ENCODE results near the gene ATE1.

The ATE1 gene

GRCh38 chr10:121889212-121889611, 38.6 kb downstream of the ATE1 start:
- TF ChIP-seq CTCF (IDR thresholded peaks at IDR 0.05; ENCODE audit: borderline replicate concordance, extremely low read depth, low read length, poor library complexity, severe bottlenecking), result no peak
- no peak for TF ChIP-seq EZH2 (IDR thresholded peaks at IDR 0.05; ENCODE audit: borderline replicate concordance, low read depth, low read length, severe bottlenecking)
- Histone ChIP-seq H3K4me1 (ENCODE audit: insufficient read depth, low read length) (no peaks in the 10 kb centered on the region), H3K4me3 (ENCODE audit: low read depth in 1 of 2, low read length in 2 of 2) (no peak overlapping the region), H3K9ac (ENCODE audit: low read depth, low read length) (no peak overlapping the region), H3K79me2 (ENCODE audit: insufficient read depth, low read length) (no peaks in the 10 kb centered on the region), H3K4me2 (ENCODE audit: insufficient read depth, low read length) (no peak overlapping the region), H3K36me3 (ENCODE audit: insufficient read depth, low read length) (peaks cover 45% of the 10 kb centered on the region), H2AFZ (ENCODE audit: low read depth, low read length) (no peak overlapping the region), H3K27ac (ENCODE audit: low read length) (no peak overlapping the region), H3K27me3 (ENCODE audit: insufficient read depth, low read length, poor library complexity) (no peaks in the 10 kb centered on the region), H3K9me3 (ENCODE audit: insufficient read depth, low read length, severe bottlenecking) (no peaks in the 10 kb centered on the region), H4K20me1 (ENCODE audit: insufficient read depth, low read length) (no peaks in the 10 kb centered on the region)
- DNase-seq (no peak), ATAC-seq (ENCODE audit: insufficient read depth, low read depth) (no peak)

- Histone ChIP-seq H4K20me1 (ENCODE audit: insufficient read depth, low read length) (no peaks in the 10 kb centered on the region), H3K36me3 (ENCODE audit: insufficient read depth, low read length) (peaks cover 46% of the 10 kb centered on the region), H3K4me3 (ENCODE audit: low read depth in 1 of 2, low read length in 2 of 2) (no peak overlapping the region), H3K9ac (ENCODE audit: low read depth, low read length) (no peak overlapping the region), H3K4me2 (ENCODE audit: insufficient read depth, low read length) (no peak overlapping the region), H2AFZ (ENCODE audit: low read depth, low read length) (no peak overlapping the region), H3K9me3 (ENCODE audit: insufficient read depth, low read length, severe bottlenecking) (no peaks in the 10 kb centered on the region), H3K79me2 (ENCODE audit: insufficient read depth, low read length) (no peaks in the 10 kb centered on the region), H3K27me3 (ENCODE audit: insufficient read depth, low read length, poor library complexity) (no peaks in the 10 kb centered on the region), H3K27ac (ENCODE audit: low read length) (no peak overlapping the region), H3K4me1 (ENCODE audit: insufficient read depth, low read length) (no peaks in the 10 kb centered on the region)
- ATAC-seq (ENCODE audit: insufficient read depth, low read depth), result peak; percentile 90
- peak; percentile 62 for DNase-seq
- no peak for TF ChIP-seq EZH2 (IDR thresholded peaks at IDR 0.05; ENCODE audit: borderline replicate concordance, low read depth, low read length, severe bottlenecking)
- peak; percentile 81 for TF ChIP-seq CTCF (IDR thresholded peaks at IDR 0.05; ENCODE audit: borderline replicate concordance, extremely low read depth, low read length, poor library complexity, severe bottlenecking)
Observed at GRCh38 chr10:121886997-121887622, 40.7 kb downstream of the ATE1 start.

GRCh38 chr10:121886181-121886580, 41.6 kb downstream of the ATE1 start:
- no peaks in the 10 kb centered on the region for H3K9me3 ChIP-seq (ENCODE audit: insufficient read depth, low read length, severe bottlenecking)
- ATAC-seq (ENCODE audit: insufficient read depth, low read depth) (no peak), DNase-seq (no peak)
- H3K9ac ChIP-seq (ENCODE audit: low read depth, low read length), result no peak overlapping the region
- no peak overlapping the region for H2AFZ ChIP-seq (ENCODE audit: low read depth, low read length)
- TF ChIP-seq EZH2 (IDR thresholded peaks at IDR 0.05; ENCODE audit: borderline replicate concordance, low read depth, low read length, severe bottlenecking) (no peak), CTCF (IDR thresholded peaks at IDR 0.05; ENCODE audit: borderline replicate concordance, extremely low read depth, low read length, poor library complexity, severe bottlenecking) (no peak)
- H3K4me1 ChIP-seq (ENCODE audit: insufficient read depth, low read length), result no peaks in the 10 kb centered on the region
- H3K4me3 ChIP-seq (ENCODE audit: low read depth in 1 of 2, low read length in 2 of 2), result no peak overlapping the region
- H3K27me3 ChIP-seq (ENCODE audit: insufficient read depth, low read length, poor library complexity), result no peaks in the 10 kb centered on the region
- peaks cover 42% of the 10 kb centered on the region for H3K36me3 ChIP-seq (ENCODE audit: insufficient read depth, low read length)
- H3K27ac ChIP-seq (ENCODE audit: low read length), result no peak overlapping the region
- H4K20me1 ChIP-seq (ENCODE audit: insufficient read depth, low read length), result no peaks in the 10 kb centered on the region
- no peak overlapping the region for H3K4me2 ChIP-seq (ENCODE audit: insufficient read depth, low read length)
- no peaks in the 10 kb centered on the region for H3K79me2 ChIP-seq (ENCODE audit: insufficient read depth, low read length)
